HEK293 (cell line): ENCODE results near the gene LILRB3.
A peak's percentile ranks its signal among the peaks of the same experiment; 100 is the strongest.

Experiments used
- CTCF ChIA-PET: fragments of 350-600 bp; formaldehyde crosslinking; extraction: SDS; loops from one replicate; lab custom pipeline; 2021; ENCODE audit warnings: antibody characterized with exemption; lab: Yijun Ruan, JAX
- POLR2A ChIA-PET: fragments of 300-600 bp; formaldehyde crosslinking; extraction: SDS; loops from one replicate; lab custom pipeline; 2020; ENCODE audit warnings: antibody characterized with exemption, inconsistent platforms; lab: Yijun Ruan, JAX
- H3K27ac ChIP-seq: fragments of 200-500 bp; sonication (Bioruptor generic); 2 replicates; pipeline ENCODE4 v1.5.1; 2014; ENCODE audit warnings: low read depth, low read length, control low read depth, inconsistent platforms; ENCODE audit errors: extremely low read depth
- H3K36me3 ChIP-seq, 2 experiments: fragments of 200-500 bp in 1 of 2; sonication (Bioruptor generic) in 1 of 2; 1 replicate in 1 of 2; 2 replicates in 1 of 2; pipeline ENCODE4 v1.5.1; 2014 to 2017; ENCODE audit warnings: inconsistent platforms in 2 of 2, low read length in 2 of 2; ENCODE audit not compliant: control insufficient read depth in 2 of 2, insufficient read depth in 1 of 2
- H3K4me1 ChIP-seq: fragments of 200-500 bp; sonication (Bioruptor generic); 2 replicates; pipeline ENCODE4 v1.5.1; 2014; ENCODE audit warnings: mild to moderate bottlenecking, low read length, inconsistent platforms; ENCODE audit not compliant: control insufficient read depth, insufficient read depth
- H3K4me3 ChIP-seq: 2 replicates; pipeline ENCODE4 v1.5.1; 2011; ENCODE audit warnings: low read depth, mild to moderate bottlenecking, control low read depth, low read length, moderate library complexity
- H3K9me3 ChIP-seq: fragments of 200-500 bp; sonication (Bioruptor generic); 2 replicates; pipeline ENCODE4 v1.5.1; 2014; ENCODE audit warnings: low read depth, low read length, inconsistent platforms; ENCODE audit not compliant: control insufficient read depth, insufficient read depth
- GLIS1 ChIP-seq: fragments of 450-650 bp; formaldehyde crosslinking; IDR thresholded peaks from 2 replicates; pipeline ENCODE4 v1.5.1; 2016; ENCODE audit warnings: missing biosample characterization, missing genetic modification characterization
- INSM2 ChIP-seq: fragments of 450-650 bp; formaldehyde crosslinking; IDR thresholded peaks from 2 replicates; pipeline ENCODE4 v1.5.1; 2016; ENCODE audit warnings: missing biosample characterization, missing genetic modification characterization
- KLF1 ChIP-seq: fragments of 450-650 bp; formaldehyde crosslinking; IDR thresholded peaks from 2 replicates; pipeline ENCODE4 v1.5.1; 2016; ENCODE audit warnings: missing biosample characterization, missing genetic modification characterization
- PBX3 ChIP-seq: sonication (generic); formaldehyde crosslinking; IDR thresholded peaks from 2 replicates; pipeline ENCODE4 v1.8.1; 2022; ENCODE audit warnings: mild to moderate bottlenecking, moderate library complexity, missing genetic modification reagents
- ZBTB6 ChIP-seq: fragments of 450-650 bp; formaldehyde crosslinking; IDR thresholded peaks from 2 replicates; pipeline ENCODE4 v1.5.1; 2017; ENCODE audit warnings: missing biosample characterization, missing genetic modification characterization
- ZNF133 ChIP-seq: fragments of 450-650 bp; formaldehyde crosslinking; IDR thresholded peaks from 2 replicates; pipeline ENCODE4 v1.5.1; 2016; ENCODE audit warnings: missing biosample characterization, missing genetic modification characterization
- ZNF146 ChIP-seq: fragments of 450-650 bp; formaldehyde crosslinking; IDR thresholded peaks from 2 replicates; pipeline ENCODE4 v1.5.1; 2016; ENCODE audit warnings: missing biosample characterization, missing genetic modification characterization
- ZNF18 ChIP-seq: fragments of 450-650 bp; formaldehyde crosslinking; IDR thresholded peaks from 2 replicates; pipeline ENCODE4 v1.5.1; 2016; ENCODE audit warnings: missing biosample characterization, missing genetic modification characterization
- ZNF555 ChIP-seq: fragments of 450-650 bp; formaldehyde crosslinking; conservative IDR thresholded peaks from 2 replicates; pipeline ENCODE4 v1.5.1; 2017; ENCODE audit warnings: missing biosample characterization, mild to moderate bottlenecking, missing genetic modification characterization, inconsistent platforms
- ZNF585B ChIP-seq: fragments of 450-650 bp; formaldehyde crosslinking; IDR thresholded peaks from 2 replicates; pipeline ENCODE4 v1.5.1; 2016; ENCODE audit warnings: missing biosample characterization, missing genetic modification characterization
- ZNF596 ChIP-seq: fragments of 450-650 bp; IDR thresholded peaks from 2 replicates; pipeline ENCODE4 v1.5.0; 2018; ENCODE audit warnings: missing biosample characterization, mild to moderate bottlenecking, missing genetic modification characterization, moderate library complexity
- ZNF624 ChIP-seq: fragments of 450-650 bp; formaldehyde crosslinking; IDR thresholded peaks from 2 replicates; pipeline ENCODE4 v1.5.1; 2017; ENCODE audit warnings: missing biosample characterization, missing genetic modification characterization
- ZNF692 ChIP-seq: fragments of 450-650 bp; formaldehyde crosslinking; IDR thresholded peaks from 2 replicates; pipeline ENCODE4 v1.5.1; 2016; ENCODE audit warnings: missing biosample characterization, missing genetic modification characterization
- ZNF76 ChIP-seq: fragments of 450-650 bp; formaldehyde crosslinking; IDR thresholded peaks from 2 replicates; pipeline ENCODE4; 2016; ENCODE audit warnings: low read depth, missing biosample characterization, missing genetic modification characterization, borderline replicate concordance
- ZNF843 ChIP-seq: fragments of 450-650 bp; formaldehyde crosslinking; IDR thresholded peaks from 2 replicates; pipeline ENCODE4 v1.5.1; 2016; ENCODE audit warnings: missing biosample characterization, missing genetic modification characterization

The LILRB3 gene

GRCh38 chr19:54209058-54209810 lies 13.6 kb downstream of the LILRB3 start (continued):
- TF ChIP-seq ZNF692 (tag by site-specific recombination) (peak; percentile 42; the same call in 1 of the 2 replicates), ZBTB6 (tag by site-specific recombination) (no peak), ZNF18 (peak; percentile 41; the same call in 1 of the 2 replicates), ZNF624 (tag by site-specific recombination) (no peak), KLF1 (tag by site-specific recombination) (no peak), INSM2 (no peak), ZNF585B (no peak), ZNF133 (tag by site-specific recombination) (no peak), PBX3 (peak; percentile 81), ZNF596 (tag by site-specific recombination) (no peak)

GRCh38 chr19:54208784-54209057 lies 14.1 kb downstream of the LILRB3 start:
- peaks cover 26% of the 10 kb centered on the region for H3K4me1 ChIP-seq
- no peak overlapping the region for H3K4me3 ChIP-seq
- POLR2A ChIA-PET, result interaction anchor here (1.3 to 9.1 kb wide), 3 partner anchors 8 to 72 kb away, joined by 6 to 152 read pairs (median 34); partner anchors contain the start of genes CNOT3, MBOAT7, RPS9 and TSEN34
- CTCF ChIA-PET, result no interaction called here
- H3K9me3 ChIP-seq, result no peaks in the 10 kb centered on the region
- H3K36me3 ChIP-seq, result peaks cover 33 to 57% of the 10 kb centered on the region in 2 experiments
- TF ChIP-seq ZNF843 (no peak), ZNF555 (tag by site-specific recombination) (no peak), ZNF76 (tag by site-specific recombination) (no peak), GLIS1 (peak; percentile 42), ZNF692 (tag by site-specific recombination) (no peak), ZNF146 (tag by site-specific recombination) (no peak)
- H3K27ac ChIP-seq, result peak overlapping the region; percentile 71
